Measurements from ENCODE around the gene OVAAL.

The OVAAL gene

DNA sequence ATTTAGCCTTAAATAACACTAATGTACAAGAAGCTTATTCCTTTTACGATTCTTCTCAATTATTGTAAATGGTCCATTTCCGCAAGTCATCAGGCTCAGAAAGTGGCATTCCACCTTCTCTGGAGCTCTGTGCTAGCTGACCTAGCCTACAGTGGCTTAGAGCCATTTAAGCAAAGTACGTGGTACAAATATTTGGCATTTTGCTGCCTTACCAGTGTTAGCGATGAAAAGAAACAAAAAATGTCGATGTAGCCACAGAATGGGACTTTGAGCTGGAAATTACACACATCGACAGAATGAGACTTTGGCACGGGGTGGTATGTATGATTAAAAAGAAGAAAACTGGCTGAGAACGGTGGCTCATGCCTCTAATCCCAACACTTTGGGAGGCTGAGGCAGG, 26.1 kb downstream of the OVAAL start:
- H2BK15ac ChIP-seq (replicated peaks; ENCODE audit: low read depth) = no peak overlapping the region
- H2BK120ac ChIP-seq (ENCODE audit: low read depth, low read length) = no peak overlapping the region
- H3K4me3 ChIP-seq (ENCODE audit: low read length) = no peak overlapping the region
- H4K5ac ChIP-seq (ENCODE audit: low read length) = no peak overlapping the region
- H3K36me3 ChIP-seq (ENCODE audit: control insufficient read depth, insufficient read depth, low read length) = no peaks in the 10 kb centered on the region
- H3K56ac ChIP-seq (ENCODE audit: low read length) = no peak overlapping the region
- H4K8ac ChIP-seq (ENCODE audit: low read depth, low read length) = no peak overlapping the region
- H3K18ac ChIP-seq (ENCODE audit: low read length) = no peak overlapping the region
- H3K4me2 ChIP-seq (ENCODE audit: low read length) = no peak overlapping the region
- H3K4ac ChIP-seq (ENCODE audit: low read depth, low read length) = no peak overlapping the region
- DNase-seq = no peak
- H3K9ac ChIP-seq (ENCODE audit: low read length) = no peak overlapping the region
- H2BK5ac ChIP-seq (ENCODE audit: low read length) = no peak overlapping the region
- no peak overlapping the region for H2AK5ac ChIP-seq (ENCODE audit: low read length)
- no peaks in the 10 kb centered on the region for H3K79me1 ChIP-seq (ENCODE audit: low read length)
- no peaks in the 10 kb centered on the region for H3K27me3 ChIP-seq (ENCODE audit: insufficient read depth, low read length, poor library complexity)
- no peak overlapping the region for H3K27ac ChIP-seq (ENCODE audit: low read depth, low read length)
- H3K79me2 ChIP-seq (ENCODE audit: control insufficient read depth, insufficient read depth, low read length) = no peaks in the 10 kb centered on the region
- H3K4me1 ChIP-seq (ENCODE audit: control insufficient read depth, low read depth, low read length) = no peaks in the 10 kb centered on the region
- H3K23ac ChIP-seq (ENCODE audit: low read length) = no peak overlapping the region
- no CpG with 5 or more reads among the region's 8 CpGs for WGBS (ENCODE audit: extremely low coverage, insufficient coverage, low lambda C conversion rate)

DNA sequence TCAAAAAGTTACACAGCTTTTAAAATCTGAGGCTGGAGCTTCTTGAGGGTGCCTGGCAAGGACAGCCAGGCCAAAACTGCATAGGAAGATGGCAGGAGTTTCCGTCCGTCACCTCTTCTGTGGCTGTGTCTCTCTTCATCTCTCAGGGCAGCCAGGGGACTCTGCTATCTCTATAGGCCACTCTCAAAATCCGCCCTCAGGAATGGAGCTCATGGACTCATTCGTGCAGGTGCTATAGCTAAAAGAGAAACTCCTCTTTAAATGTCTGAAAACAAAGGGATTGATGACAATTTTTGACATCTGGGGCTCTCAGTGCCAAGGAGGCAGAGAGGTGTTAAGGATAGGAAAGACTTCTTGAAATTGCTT, 27.2 kb downstream of the OVAAL start:
- Histone ChIP-seq H4K5ac (ENCODE audit: low read length) (no peak overlapping the region), H3K79me2 (ENCODE audit: control insufficient read depth, insufficient read depth, low read length) (no peaks in the 10 kb centered on the region), H3K23ac (ENCODE audit: low read length) (no peak overlapping the region), H3K79me1 (ENCODE audit: low read length) (no peaks in the 10 kb centered on the region), H2BK120ac (ENCODE audit: low read depth, low read length) (no peak overlapping the region), H2BK5ac (ENCODE audit: low read length) (no peak overlapping the region), H4K8ac (ENCODE audit: low read depth, low read length) (no peak overlapping the region), H3K27ac (ENCODE audit: low read depth, low read length) (no peak overlapping the region), H2AK5ac (ENCODE audit: low read length) (no peak overlapping the region), H3K4me3 (ENCODE audit: low read length) (no peak overlapping the region), H3K4me1 (ENCODE audit: control insufficient read depth, low read depth, low read length) (no peaks in the 10 kb centered on the region), H3K4me2 (ENCODE audit: low read length) (no peak overlapping the region), H3K56ac (ENCODE audit: low read length) (no peak overlapping the region), H3K27me3 (ENCODE audit: insufficient read depth, low read length, poor library complexity) (no peaks in the 10 kb centered on the region), H2BK15ac (replicated peaks; ENCODE audit: low read depth) (no peak overlapping the region), H3K36me3 (ENCODE audit: control insufficient read depth, insufficient read depth, low read length) (no peaks in the 10 kb centered on the region), H3K18ac (ENCODE audit: low read length) (no peak overlapping the region), H3K9ac (ENCODE audit: low read length) (no peak overlapping the region), H3K4ac (ENCODE audit: low read depth, low read length) (no peak overlapping the region)
- no CpG with 5 or more reads among the region's 4 CpGs for whole genome bisulfite sequencing (ENCODE audit: extremely low coverage, insufficient coverage, low lambda C conversion rate)
- no peak for DNase-seq

DNA sequence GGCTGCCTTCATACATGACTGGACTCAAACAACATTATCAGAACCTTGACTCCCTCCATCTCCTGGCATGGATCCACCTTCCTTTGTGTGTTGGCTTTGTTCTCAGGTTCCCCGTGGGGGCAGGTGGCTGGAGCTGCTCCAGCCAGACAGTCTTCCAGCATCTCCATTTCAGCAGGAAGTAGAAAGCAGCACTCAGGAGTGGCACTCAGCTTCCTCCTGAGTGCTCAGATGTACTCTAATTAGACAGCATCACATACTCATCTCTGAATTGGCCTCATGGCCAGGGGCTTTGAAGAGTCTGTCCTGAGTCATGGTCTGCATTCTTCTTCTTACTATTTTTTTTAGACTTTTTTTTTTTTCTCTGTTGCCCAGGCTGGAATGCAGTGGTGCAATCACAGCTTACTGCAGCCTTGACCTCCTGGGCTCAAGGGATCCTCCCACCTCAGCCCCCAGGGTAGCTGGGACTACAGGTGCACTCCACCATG, 27.9 kb downstream of the OVAAL start:
- Histone ChIP-seq H3K23ac (ENCODE audit: low read length) (no peak overlapping the region), H3K4ac (ENCODE audit: low read depth, low read length) (no peak overlapping the region), H3K4me3 (ENCODE audit: low read length) (no peak overlapping the region), H3K79me1 (ENCODE audit: low read length) (no peaks in the 10 kb centered on the region), H3K27ac (ENCODE audit: low read depth, low read length) (no peak overlapping the region), H3K79me2 (ENCODE audit: control insufficient read depth, insufficient read depth, low read length) (no peaks in the 10 kb centered on the region), H3K4me2 (ENCODE audit: low read length) (no peak overlapping the region), H3K56ac (ENCODE audit: low read length) (no peak overlapping the region), H3K27me3 (ENCODE audit: insufficient read depth, low read length, poor library complexity) (no peaks in the 10 kb centered on the region), H2BK5ac (ENCODE audit: low read length) (no peak overlapping the region), H3K36me3 (ENCODE audit: control insufficient read depth, insufficient read depth, low read length) (no peaks in the 10 kb centered on the region), H2AK5ac (ENCODE audit: low read length) (no peak overlapping the region), H2BK120ac (ENCODE audit: low read depth, low read length) (no peak overlapping the region), H3K4me1 (ENCODE audit: control insufficient read depth, low read depth, low read length) (no peaks in the 10 kb centered on the region), H4K8ac (ENCODE audit: low read depth, low read length) (no peak overlapping the region), H3K18ac (ENCODE audit: low read length) (no peak overlapping the region), H2BK15ac (replicated peaks; ENCODE audit: low read depth) (no peak overlapping the region), H3K9ac (ENCODE audit: low read length) (no peak overlapping the region), H4K5ac (ENCODE audit: low read length) (no peak overlapping the region)
- no CpG with 5 or more reads among the region's 1 CpG for WGBS (ENCODE audit: extremely low coverage, insufficient coverage, low lambda C conversion rate)
- DNase-seq = peak; percentile 42

DNA sequence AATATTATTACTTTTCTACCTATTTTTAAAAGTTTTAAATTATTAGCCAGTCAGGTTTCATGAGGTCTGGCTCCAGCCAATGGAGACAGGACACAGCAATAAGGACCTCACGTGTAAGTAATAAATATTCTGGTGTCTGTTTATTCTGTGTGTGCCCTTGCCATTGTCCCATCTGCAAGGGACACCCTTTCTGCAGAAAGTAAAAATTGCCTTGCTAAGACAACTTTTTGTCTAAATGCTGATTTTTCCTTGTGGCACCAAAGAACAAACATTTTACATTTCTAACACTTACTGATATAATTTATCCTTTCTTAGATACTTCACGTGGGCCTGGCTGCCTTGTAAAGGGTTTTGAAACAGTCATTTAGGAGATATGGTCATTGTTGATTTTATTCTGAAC, 29.4 kb downstream of the OVAAL start:
- H4K5ac ChIP-seq (ENCODE audit: low read length) = no peak overlapping the region
- H3K4me1 ChIP-seq (ENCODE audit: control insufficient read depth, low read depth, low read length) = no peaks in the 10 kb centered on the region
- no peaks in the 10 kb centered on the region for H3K36me3 ChIP-seq (ENCODE audit: control insufficient read depth, insufficient read depth, low read length)
- H3K56ac ChIP-seq (ENCODE audit: low read length) = no peak overlapping the region
- no peak overlapping the region for H3K9ac ChIP-seq (ENCODE audit: low read length)
- no peak overlapping the region for H3K23ac ChIP-seq (ENCODE audit: low read length)
- no peaks in the 10 kb centered on the region for H3K27me3 ChIP-seq (ENCODE audit: insufficient read depth, low read length, poor library complexity)
- no peak overlapping the region for H2AK5ac ChIP-seq (ENCODE audit: low read length)
- no peak overlapping the region for H3K4me3 ChIP-seq (ENCODE audit: low read length)
- H2BK15ac ChIP-seq (replicated peaks; ENCODE audit: low read depth) = no peak overlapping the region
- H3K18ac ChIP-seq (ENCODE audit: low read length) = no peak overlapping the region
- H3K27ac ChIP-seq (ENCODE audit: low read depth, low read length) = no peak overlapping the region
- no CpG with 5 or more reads among the region's 2 CpGs for WGBS (ENCODE audit: extremely low coverage, insufficient coverage, low lambda C conversion rate)
- H3K4ac ChIP-seq (ENCODE audit: low read depth, low read length) = no peak overlapping the region
- H3K79me2 ChIP-seq (ENCODE audit: control insufficient read depth, insufficient read depth, low read length) = no peaks in the 10 kb centered on the region
- H2BK5ac ChIP-seq (ENCODE audit: low read length) = no peak overlapping the region
- no peak overlapping the region for H2BK120ac ChIP-seq (ENCODE audit: low read depth, low read length)
- no peak overlapping the region for H3K4me2 ChIP-seq (ENCODE audit: low read length)
- no peak overlapping the region for H4K8ac ChIP-seq (ENCODE audit: low read depth, low read length)
- DNase-seq = no peak
- H3K79me1 ChIP-seq (ENCODE audit: low read length) = no peaks in the 10 kb centered on the region

DNA sequence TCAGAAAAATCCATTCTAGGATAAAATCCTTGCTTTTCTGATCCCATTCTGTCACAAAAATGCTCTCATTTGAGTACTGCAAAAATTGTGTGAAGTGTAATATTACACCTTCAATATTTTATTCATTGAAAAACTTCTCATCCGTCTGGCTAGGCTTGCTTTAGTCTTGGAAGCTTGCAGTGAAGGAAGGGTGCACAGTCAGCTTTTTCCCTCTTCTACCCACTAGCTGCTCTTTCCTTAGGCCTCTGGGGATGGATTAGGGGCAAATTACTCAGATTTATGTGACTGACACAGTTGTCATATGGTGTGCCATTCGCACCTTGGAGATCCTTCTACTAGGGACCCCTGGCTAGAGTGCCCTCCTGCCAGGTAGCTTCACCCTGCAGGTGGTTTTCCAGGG, 32.1 kb downstream of the OVAAL start:
- Histone ChIP-seq H3K36me3 (ENCODE audit: control insufficient read depth, insufficient read depth, low read length) (no peaks in the 10 kb centered on the region), H3K27ac (ENCODE audit: low read depth, low read length) (no peak overlapping the region), H3K18ac (ENCODE audit: low read length) (no peak overlapping the region), H3K56ac (ENCODE audit: low read length) (no peak overlapping the region), H3K79me2 (ENCODE audit: control insufficient read depth, insufficient read depth, low read length) (no peaks in the 10 kb centered on the region), H4K5ac (ENCODE audit: low read length) (no peak overlapping the region), H2BK5ac (ENCODE audit: low read length) (no peak overlapping the region), H2BK120ac (ENCODE audit: low read depth, low read length) (no peak overlapping the region), H2BK15ac (replicated peaks; ENCODE audit: low read depth) (no peak overlapping the region), H3K79me1 (ENCODE audit: low read length) (no peaks in the 10 kb centered on the region), H3K4ac (ENCODE audit: low read depth, low read length) (no peak overlapping the region), H3K4me1 (ENCODE audit: control insufficient read depth, low read depth, low read length) (no peaks in the 10 kb centered on the region), H3K4me2 (ENCODE audit: low read length) (no peak overlapping the region), H2AK5ac (ENCODE audit: low read length) (no peak overlapping the region), H3K27me3 (ENCODE audit: insufficient read depth, low read length, poor library complexity) (no peaks in the 10 kb centered on the region), H4K8ac (ENCODE audit: low read depth, low read length) (no peak overlapping the region), H3K9ac (ENCODE audit: low read length) (no peak overlapping the region), H3K4me3 (ENCODE audit: low read length) (no peak overlapping the region), H3K23ac (ENCODE audit: low read length) (no peak overlapping the region)
- DNase-seq = no peak
- no CpG with 5 or more reads among the region's 2 CpGs for WGBS (ENCODE audit: extremely low coverage, insufficient coverage, low lambda C conversion rate)

DNA sequence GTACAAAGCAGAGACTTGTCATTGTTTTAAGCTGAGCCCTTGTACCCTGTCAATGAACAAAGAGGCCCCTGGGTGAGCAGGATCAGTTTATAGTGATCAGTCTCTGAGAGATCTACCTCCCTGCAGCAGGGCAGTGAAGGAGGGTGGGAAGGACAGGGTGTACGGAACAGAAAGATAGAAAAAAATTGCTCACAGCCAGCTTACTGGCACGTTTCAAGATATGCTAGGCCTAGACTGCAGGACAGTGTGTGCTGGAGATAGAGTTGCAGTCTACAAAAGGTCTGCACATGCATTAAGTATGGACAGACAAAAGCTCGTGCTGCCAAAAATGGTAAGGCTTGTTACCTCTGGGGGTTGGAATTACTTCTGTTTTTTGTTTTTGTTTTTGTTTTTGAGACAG, 34.6 kb downstream of the OVAAL start:
- no peak overlapping the region for H4K8ac ChIP-seq (ENCODE audit: low read depth, low read length)
- DNase-seq = no peak
- no peak overlapping the region for H3K27ac ChIP-seq (ENCODE audit: low read depth, low read length)
- H2BK15ac ChIP-seq (replicated peaks; ENCODE audit: low read depth) = no peak overlapping the region
- no peak overlapping the region for H2AK5ac ChIP-seq (ENCODE audit: low read length)
- no peak overlapping the region for H3K4ac ChIP-seq (ENCODE audit: low read depth, low read length)
- no peak overlapping the region for H3K56ac ChIP-seq (ENCODE audit: low read length)
- no CpG with 5 or more reads among the region's 3 CpGs for WGBS (ENCODE audit: extremely low coverage, insufficient coverage, low lambda C conversion rate)
- no peaks in the 10 kb centered on the region for H3K4me1 ChIP-seq (ENCODE audit: control insufficient read depth, low read depth, low read length)
- H2BK120ac ChIP-seq (ENCODE audit: low read depth, low read length) = no peak overlapping the region
- H3K27me3 ChIP-seq (ENCODE audit: insufficient read depth, low read length, poor library complexity) = no peaks in the 10 kb centered on the region
- no peak overlapping the region for H3K23ac ChIP-seq (ENCODE audit: low read length)
- H3K4me2 ChIP-seq (ENCODE audit: low read length) = no peak overlapping the region
- H3K36me3 ChIP-seq (ENCODE audit: control insufficient read depth, insufficient read depth, low read length) = no peaks in the 10 kb centered on the region
- H3K18ac ChIP-seq (ENCODE audit: low read length) = no peak overlapping the region
- H4K5ac ChIP-seq (ENCODE audit: low read length) = no peak overlapping the region
- no peaks in the 10 kb centered on the region for H3K79me1 ChIP-seq (ENCODE audit: low read length)
- H3K79me2 ChIP-seq (ENCODE audit: control insufficient read depth, insufficient read depth, low read length) = no peaks in the 10 kb centered on the region
- H3K9ac ChIP-seq (ENCODE audit: low read length) = no peak overlapping the region
- no peak overlapping the region for H3K4me3 ChIP-seq (ENCODE audit: low read length)
- H2BK5ac ChIP-seq (ENCODE audit: low read length) = no peak overlapping the region

Measured in mesendoderm (in vitro differentiated cells).